ENCODE data around the gene SART3. TPM values are rescaled to one million over a fixed set of nuclear protein-coding genes. Genes with fewer than 3 reads are reported as not detected.

SART3 gene
- total and polyA plus RNA-seq, 2 of the 13 experiments (the other 11 are each of a cell fraction or from before 2014, with no cell fraction given) = 16.1 to 69.9 TPM

DNA sequence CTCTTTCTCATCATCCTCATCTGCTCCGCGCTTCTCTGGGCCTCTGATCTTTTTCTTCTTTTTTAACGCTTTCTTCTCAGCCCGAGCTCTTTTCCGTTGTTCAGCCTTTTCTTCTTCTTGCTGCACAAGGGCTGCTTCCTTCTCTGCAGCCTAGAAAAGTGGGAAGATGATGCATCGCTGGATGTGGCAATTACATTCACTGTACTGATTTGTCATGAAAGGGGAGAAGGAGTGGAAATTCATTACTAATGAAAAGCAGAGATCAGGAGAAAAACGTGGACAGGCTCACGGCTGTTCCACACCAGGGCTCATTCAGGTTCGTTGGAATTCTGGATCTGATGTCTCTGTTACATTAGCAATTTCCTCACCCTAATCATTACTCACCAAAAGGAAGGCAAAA is 30.8 kb downstream of the SART3 start:
- H3K4me1 ChIP-seq (ENCODE audit: insufficient read depth, low read length) = no peaks in the 10 kb centered on the region
- H4K20me1 ChIP-seq (ENCODE audit: insufficient read depth, low read length) = no peaks in the 10 kb centered on the region
- no peak for FAIRE-seq
- no peak for ATAC-seq
- no peak for DNase-seq (ENCODE audit: low spot score)
- TF ChIP-seq, protein P1, sequence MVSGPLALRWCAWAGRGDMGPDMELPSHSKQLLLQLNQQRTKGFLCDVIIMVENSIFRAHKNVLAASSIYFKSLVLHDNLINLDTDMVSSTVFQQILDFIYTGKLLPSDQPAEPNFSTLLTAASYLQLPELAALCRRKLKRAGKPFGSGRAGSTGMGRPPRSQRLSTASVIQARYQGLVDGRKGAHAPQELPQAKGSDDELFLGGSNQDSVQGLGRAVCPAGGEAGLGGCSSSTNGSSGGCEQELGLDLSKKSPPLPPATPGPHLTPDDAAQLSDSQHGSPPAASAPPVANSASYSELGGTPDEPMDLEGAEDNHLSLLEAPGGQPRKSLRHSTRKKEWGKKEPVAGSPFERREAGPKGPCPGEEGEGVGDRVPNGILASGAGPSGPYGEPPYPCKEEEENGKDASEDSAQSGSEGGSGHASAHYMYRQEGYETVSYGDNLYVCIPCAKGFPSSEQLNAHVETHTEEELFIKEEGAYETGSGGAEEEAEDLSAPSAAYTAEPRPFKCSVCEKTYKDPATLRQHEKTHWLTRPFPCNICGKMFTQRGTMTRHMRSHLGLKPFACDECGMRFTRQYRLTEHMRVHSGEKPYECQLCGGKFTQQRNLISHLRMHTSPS (CRISPR knock-in tag; IDR thresholded peaks at IDR 0.05; ENCODE audit: low read depth) = no peak
- TF ChIP-seq ZNF775 (CRISPR knock-in tag; IDR thresholded peaks at IDR 0.05; ENCODE audit: borderline replicate concordance) (no peak), ZNF720 (CRISPR knock-in tag; IDR thresholded peaks at IDR 0.05) (no peak), SRY (CRISPR knock-in tag; IDR thresholded peaks at IDR 0.05) (no peak), FOXK1 (CRISPR knock-in tag; IDR thresholded peaks at IDR 0.05; ENCODE audit: borderline replicate concordance, low read depth) (no peak), HHEX (CRISPR knock-in tag; IDR thresholded peaks at IDR 0.05) (no peak), ZNF780A (CRISPR knock-in tag; IDR thresholded peaks at IDR 0.05) (no peak), NRL (CRISPR knock-in tag; IDR thresholded peaks at IDR 0.05; ENCODE audit: borderline replicate concordance) (no peak), ATF7 (IDR thresholded peaks at IDR 0.05) (no peak), ATF7 (CRISPR knock-in tag; IDR thresholded peaks at IDR 0.05) (no peak), CHCHD3 (CRISPR knock-in tag; IDR thresholded peaks at IDR 0.05) (no peak), ZNF7 (CRISPR knock-in tag; IDR thresholded peaks at IDR 0.05) (no peak), ZNF546 (CRISPR knock-in tag; conservative IDR thresholded peaks at IDR 0.05) (no peak), ZNF709 (CRISPR knock-in tag; IDR thresholded peaks at IDR 0.05) (no peak), ZC3H4 (CRISPR knock-in tag; IDR thresholded peaks at IDR 0.05; ENCODE audit: borderline replicate concordance) (no peak)
- H3K9ac ChIP-seq (ENCODE audit: insufficient read depth, low read depth, low read length) = no peak overlapping the region
- no peak overlapping the region for H3K4me3 ChIP-seq (replicated peaks in 1 of 3; ENCODE audit: insufficient read depth in 1 of 3, low read depth in 2 of 3, low read length in 3 of 3)
- CTCF ChIA-PET (ENCODE audit: low intra/inter-chr PET ratio, low total read pairs) = no interaction called here
- in situ Hi-C loops (cut with HindIII; ENCODE audit: extremely low pct_ligation_motif_present, low pct_unique_long_range_greater_than_20kb) = no loop called here
- no peak overlapping the region for H3K27ac ChIP-seq (ENCODE audit: extremely low read length, insufficient read depth, low read length)
- intact Hi-C loops (cut with micrococcal nuclease; ENCODE audit: unreplicated experiment) = loop anchor here (10.0 kb wide), 1 partner anchor 775 kb away; no protein-coding TSS in a partner anchor
- no peaks in the 10 kb centered on the region for H3K9me3 ChIP-seq (ENCODE audit: low read length)
- POLR2A ChIA-PET = no interaction called here
- no peaks in the 10 kb centered on the region for H3K79me2 ChIP-seq (ENCODE audit: insufficient read depth, low read length)
- H3K27me3 ChIP-seq (ENCODE audit: control insufficient read depth in 1 of 2, insufficient read depth in 2 of 2, low read length in 2 of 2) = no peaks in the 10 kb centered on the region
- WGBS (ENCODE audit: low lambda C conversion rate) = 97% methylated on average over 9 of the region's 9 CpGs
- H3K36me3 ChIP-seq (replicated peaks in 1 of 2; ENCODE audit: control insufficient read depth in 1 of 2, insufficient read depth in 2 of 2, low read length in 2 of 2) = peaks cover 45 to 92% of the 10 kb centered on the region in 2 experiments
- H2AFZ ChIP-seq (ENCODE audit: low read length) = no peak overlapping the region
- no peak overlapping the region for H3K4me2 ChIP-seq (ENCODE audit: low read depth, low read length)
- no TSS peak for BruUV-seq (replicated peaks)

All from HepG2 (cell line).